AG09309 (cell line): Measurements from ENCODE around the gene ZGLP1.

Source experiments
- DNase-seq: peaks from one replicate; pipeline ENCODE4 v3.0.0-alpha.2; 2010; ENCODE audit warnings: low read depth
- H3K4me3 ChIP-seq: 2 replicates; pipeline ENCODE4 v1.5.1; 2011; ENCODE audit warnings: mild to moderate bottlenecking, low read depth, low read length, moderate library complexity; ENCODE audit not compliant: control insufficient read depth
- TF ChIP-seq, protein P1 (sequence below): IDR thresholded peaks from 2 replicates; pipeline ENCODE4 v1.5.1; 2011; ENCODE audit warnings: mild to moderate bottlenecking, low read depth, low read length, inconsistent platforms; ENCODE audit not compliant: insufficient read depth, control insufficient read depth; ENCODE audit errors: missing control alignments

Gene ZGLP1

DNA sequence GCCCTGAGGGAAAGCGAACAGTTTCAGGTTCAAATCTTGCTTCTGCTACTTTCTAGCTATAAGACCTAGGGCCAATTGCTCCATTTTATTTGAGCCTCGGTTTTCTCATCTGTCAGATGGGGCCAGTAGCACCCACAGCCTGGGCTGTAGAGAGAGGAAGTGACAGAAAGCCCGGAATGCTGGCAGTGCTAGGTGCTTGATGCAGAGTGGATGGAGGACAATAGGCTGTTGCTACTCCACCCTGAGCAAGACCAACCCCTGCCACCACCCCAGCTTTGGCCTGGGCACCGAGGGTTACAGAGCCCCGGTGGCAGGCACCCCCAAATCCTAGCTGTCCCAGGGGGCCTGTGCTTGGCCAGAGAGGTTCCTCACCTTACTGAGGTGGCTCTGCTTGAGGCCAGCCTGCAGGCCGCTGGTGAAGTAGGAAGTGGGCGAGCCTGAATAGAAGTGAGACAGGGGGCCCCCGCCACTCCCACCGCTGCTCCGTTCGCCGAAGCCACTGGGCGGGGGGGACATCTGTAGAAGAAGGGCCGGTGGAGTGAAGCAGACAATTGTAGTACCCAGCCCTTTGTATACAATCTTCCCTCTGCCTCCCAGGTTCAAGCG, 8.3 kb upstream of the ZGLP1 start:
- TF ChIP-seq, protein P1, sequence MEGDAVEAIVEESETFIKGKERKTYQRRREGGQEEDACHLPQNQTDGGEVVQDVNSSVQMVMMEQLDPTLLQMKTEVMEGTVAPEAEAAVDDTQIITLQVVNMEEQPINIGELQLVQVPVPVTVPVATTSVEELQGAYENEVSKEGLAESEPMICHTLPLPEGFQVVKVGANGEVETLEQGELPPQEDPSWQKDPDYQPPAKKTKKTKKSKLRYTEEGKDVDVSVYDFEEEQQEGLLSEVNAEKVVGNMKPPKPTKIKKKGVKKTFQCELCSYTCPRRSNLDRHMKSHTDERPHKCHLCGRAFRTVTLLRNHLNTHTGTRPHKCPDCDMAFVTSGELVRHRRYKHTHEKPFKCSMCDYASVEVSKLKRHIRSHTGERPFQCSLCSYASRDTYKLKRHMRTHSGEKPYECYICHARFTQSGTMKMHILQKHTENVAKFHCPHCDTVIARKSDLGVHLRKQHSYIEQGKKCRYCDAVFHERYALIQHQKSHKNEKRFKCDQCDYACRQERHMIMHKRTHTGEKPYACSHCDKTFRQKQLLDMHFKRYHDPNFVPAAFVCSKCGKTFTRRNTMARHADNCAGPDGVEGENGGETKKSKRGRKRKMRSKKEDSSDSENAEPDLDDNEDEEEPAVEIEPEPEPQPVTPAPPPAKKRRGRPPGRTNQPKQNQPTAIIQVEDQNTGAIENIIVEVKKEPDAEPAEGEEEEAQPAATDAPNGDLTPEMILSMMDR = no peak
- DNase-seq = no peak
- no peak overlapping the region for H3K4me3 ChIP-seq

GRCh38 chr19:10317045-10317856, 7.6 kb upstream of the ZGLP1 start:
- H3K4me3 ChIP-seq = no peak overlapping the region
- TF ChIP-seq, protein P1 = no peak
- DNase-seq = no peak

DNA sequence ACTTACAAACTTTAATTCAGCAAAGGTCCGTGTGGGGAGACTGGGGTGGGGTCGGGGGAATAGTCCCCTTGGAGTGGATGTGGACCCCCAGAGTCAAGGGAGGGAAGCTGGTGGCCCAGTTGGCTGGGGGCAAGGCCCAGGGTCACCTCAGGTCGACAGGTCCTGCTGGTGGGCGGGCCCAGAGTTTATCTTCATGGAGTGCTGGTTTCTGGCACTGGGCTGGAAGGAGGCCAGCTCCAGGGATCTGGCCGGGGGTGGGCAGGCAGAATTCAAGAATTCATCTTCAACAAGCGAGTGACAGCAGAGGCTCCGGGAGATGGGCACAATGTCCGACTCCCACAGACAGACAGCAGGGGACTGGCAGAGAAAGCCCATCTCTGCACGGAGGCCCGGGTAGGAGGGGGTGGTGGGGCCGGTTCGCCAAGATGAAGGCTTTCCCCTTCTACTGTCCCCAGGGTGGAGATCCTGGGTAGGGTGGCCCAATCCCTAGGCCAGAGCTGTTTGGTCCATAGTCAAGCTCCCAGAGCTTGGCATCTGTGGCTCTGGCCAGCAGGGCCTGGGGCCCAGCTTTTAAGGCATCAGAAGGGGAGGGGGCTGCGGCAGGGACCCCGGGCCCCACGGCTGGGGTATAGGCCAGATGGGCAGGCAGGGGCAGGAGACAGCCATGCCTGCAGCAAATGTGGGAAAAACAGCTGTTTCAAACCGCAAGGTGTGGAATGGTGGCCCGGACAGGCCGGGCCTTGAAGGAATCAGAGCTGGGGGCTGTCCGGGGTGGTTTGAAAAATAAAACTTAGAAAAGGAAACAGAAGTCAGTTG, 6.8 kb upstream of the ZGLP1 start:
- no peak overlapping the region; the same call in 1 of the 2 replicates for H3K4me3 ChIP-seq
- TF ChIP-seq, protein P1 = no peak
- no peak for DNase-seq

GRCh38 chr19:10315335-10316214, 6.0 kb upstream of the ZGLP1 start, which contains the start of gene FDX2:
Gene FDX2 (minus strand): TSS chr19:10316015. CDS start chr19:10315996, 19 bp downstream.
- H3K4me3 ChIP-seq = peak within 1 kb of the TSS; percentile 57
- TF ChIP-seq, protein P1 = no peak
- no peak for DNase-seq

DNA sequence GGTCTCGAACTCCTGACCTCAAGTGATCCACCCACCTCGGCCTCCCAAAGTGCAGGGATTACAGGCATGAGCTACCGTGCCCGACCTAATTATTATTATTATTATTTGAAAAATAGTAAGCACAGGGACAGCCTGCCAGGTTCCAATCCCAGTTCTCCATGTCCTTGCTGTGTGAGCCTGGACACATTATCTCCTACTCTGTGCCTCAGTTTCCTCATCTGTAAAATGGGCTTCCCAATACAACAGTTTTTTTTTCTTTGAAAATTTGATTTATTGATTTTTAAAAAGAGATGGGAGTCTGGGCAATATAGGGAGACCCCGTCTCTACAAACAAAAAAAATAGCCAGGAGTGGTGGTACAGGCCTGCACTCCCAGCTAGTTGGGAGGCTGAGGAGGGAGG, 3.3 kb downstream of the ZGLP1 start:
- TF ChIP-seq, protein P1 = no peak
- H3K4me3 ChIP-seq = no peak overlapping the region
- no peak for DNase-seq
